Left lung (tissue), 10 donors: Measurements from ENCODE around the gene PCMT1. TPM values are rescaled to one million over a fixed set of nuclear protein-coding genes. Genes with fewer than 3 reads are reported as not detected.
"Not testable (repeated sequence)": the region's sequence is repeated elsewhere in the genome, so short reads cannot be mapped to it uniquely, and the experiment has no call there.

Source experiments
- ATAC-seq: fragments of 200-7000 bp; cut with Tn5 transposase; one replicate; pipeline ENCODE4 v1.9.1; 2020; ENCODE audit warnings: moderate library complexity
- DNase-seq, 4 donors: peaks; one replicate each; pipeline ENCODE4 v3.0.0-alpha.2; 2013 to 2020
- H3K27ac ChIP-seq, 2 donors: fragments of 200-600 bp; sonication (generic) in 1 of 2; one replicate each; pipeline versions ENCODE4 v1.5.0 to v1.8.0; 2020 to 2021
- H3K27me3 ChIP-seq, 2 donors: fragments of 200-600 bp; sonication (generic) in 1 of 2; one replicate each; pipeline versions ENCODE4 v1.5.0 to v1.8.0; 2020 to 2021
- H3K36me3 ChIP-seq, 2 donors: fragments of 200-600 bp; sonication (generic) in 1 of 2; one replicate each; pipeline versions ENCODE4 v1.5.0 to v1.8.0; 2020 to 2021
- H3K4me1 ChIP-seq, 2 donors: fragments of 200-600 bp; one replicate each; pipeline ENCODE4 v1.8.0; 2021
- H3K4me3 ChIP-seq, 2 donors: fragments of 200-600 bp; sonication (generic) in 1 of 2; one replicate each; pipeline versions ENCODE4 v1.5.0 to v1.8.0; 2020 to 2021; ENCODE audit warnings: mild to moderate bottlenecking in 1 of 2
- H3K9me3 ChIP-seq, 2 donors: fragments of 200-600 bp; sonication (generic) in 1 of 2; one replicate each; pipeline versions ENCODE4 v1.5.0 to v1.8.0; 2020 to 2021
- intact Hi-C, 2 donors: fragments of 100-400 bp; cut with DNase I; formaldehyde crosslinking; loops; one replicate each; pipeline versions ENCODE4 v1.11.2 to v1.14.2; 2022
- polyA plus RNA-seq, 6 donors: library from polyadenylated mRNA; unstranded; fragments of 120-200 nt; gene quantifications; one replicate each; pipeline ENCODE4 v1.2.1, GENCODE V29; 2013; ENCODE audit not compliant: insufficient read length in 6 of 6
- total RNA-seq, 2 donors: library from RNA; stranded (reverse); fragmentation: NEBNext Ultra II Directional; extraction: Animal tissue kit (Norgen Biotek cat#: 25700); gene quantifications; one replicate each; pipeline ENCODE4 v1.2.1, GENCODE V29; 2021
- TF ChIP-seq, protein P1 (sequence below), 2 donors: fragments of 200-600 bp; sonication (generic) in 1 of 2; IDR thresholded peaks; one replicate each; pipeline versions ENCODE4 v1.5.0 to v1.8.0; 2021; ENCODE audit warnings: antibody characterized with exemption in 2 of 2
- donor health status: DM: no; HTN: yes; CAD: no.
- donor health status: DM: no; HTN: no; CAD: no.

PCMT1 gene
- total and polyA plus RNA-seq, 8 donors: 61.8 to 87.4 (median 80.3) TPM

DNA sequence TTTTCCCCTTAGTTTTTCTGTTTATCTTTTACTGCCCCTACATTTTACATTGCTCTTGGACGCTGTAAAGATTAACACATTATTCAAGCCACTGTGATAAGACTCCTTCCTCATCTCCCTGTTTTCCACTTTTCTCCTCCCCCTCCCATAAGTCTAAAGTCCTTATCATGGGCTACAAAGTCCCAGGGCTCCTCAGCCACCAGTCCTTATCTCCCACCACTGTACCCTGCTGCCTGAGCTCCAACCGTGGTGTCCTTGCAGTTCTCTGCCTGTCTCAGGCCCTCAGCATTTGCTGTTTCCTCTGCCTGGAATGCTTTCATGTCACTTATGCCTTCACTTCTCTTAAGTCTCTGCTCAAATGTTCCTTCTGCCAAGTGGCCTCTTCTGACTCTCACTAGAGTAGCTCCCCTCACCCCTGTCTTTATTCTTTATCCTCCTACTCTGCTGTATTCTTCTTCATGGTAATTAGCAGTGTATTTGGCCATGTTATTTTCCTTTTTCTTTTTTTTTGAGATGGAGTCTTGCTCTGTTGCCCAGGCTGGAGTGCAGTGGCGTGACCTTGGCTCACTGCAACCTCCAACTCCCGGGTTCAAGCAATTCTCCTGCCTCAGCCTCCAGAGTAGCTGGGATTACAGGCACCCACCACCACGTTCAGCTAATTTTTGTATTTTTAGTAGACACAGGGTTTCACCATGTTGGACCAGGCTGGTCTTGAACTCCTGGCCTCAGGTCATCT lies 20.9 kb upstream of the PCMT1 start:
- intact Hi-C loops: no loop called here
- ATAC-seq (no peak), DNase-seq (no peak)
- Histone ChIP-seq H3K36me3 (peaks cover 0 to 78% of the 10 kb centered on the region in 2 donors), H3K4me1 (peaks cover 0 to 36% of the 10 kb centered on the region in 2 donors), H3K27me3 (no peaks in the 10 kb centered on the region), H3K9me3 (no peaks in the 10 kb centered on the region), H3K4me3 (no peak overlapping the region), H3K27ac (peak overlapping the region; percentile 20 to 88)
- TF ChIP-seq, protein P1, sequence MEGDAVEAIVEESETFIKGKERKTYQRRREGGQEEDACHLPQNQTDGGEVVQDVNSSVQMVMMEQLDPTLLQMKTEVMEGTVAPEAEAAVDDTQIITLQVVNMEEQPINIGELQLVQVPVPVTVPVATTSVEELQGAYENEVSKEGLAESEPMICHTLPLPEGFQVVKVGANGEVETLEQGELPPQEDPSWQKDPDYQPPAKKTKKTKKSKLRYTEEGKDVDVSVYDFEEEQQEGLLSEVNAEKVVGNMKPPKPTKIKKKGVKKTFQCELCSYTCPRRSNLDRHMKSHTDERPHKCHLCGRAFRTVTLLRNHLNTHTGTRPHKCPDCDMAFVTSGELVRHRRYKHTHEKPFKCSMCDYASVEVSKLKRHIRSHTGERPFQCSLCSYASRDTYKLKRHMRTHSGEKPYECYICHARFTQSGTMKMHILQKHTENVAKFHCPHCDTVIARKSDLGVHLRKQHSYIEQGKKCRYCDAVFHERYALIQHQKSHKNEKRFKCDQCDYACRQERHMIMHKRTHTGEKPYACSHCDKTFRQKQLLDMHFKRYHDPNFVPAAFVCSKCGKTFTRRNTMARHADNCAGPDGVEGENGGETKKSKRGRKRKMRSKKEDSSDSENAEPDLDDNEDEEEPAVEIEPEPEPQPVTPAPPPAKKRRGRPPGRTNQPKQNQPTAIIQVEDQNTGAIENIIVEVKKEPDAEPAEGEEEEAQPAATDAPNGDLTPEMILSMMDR (IDR thresholded peaks at IDR 0.05): no peak

DNA sequence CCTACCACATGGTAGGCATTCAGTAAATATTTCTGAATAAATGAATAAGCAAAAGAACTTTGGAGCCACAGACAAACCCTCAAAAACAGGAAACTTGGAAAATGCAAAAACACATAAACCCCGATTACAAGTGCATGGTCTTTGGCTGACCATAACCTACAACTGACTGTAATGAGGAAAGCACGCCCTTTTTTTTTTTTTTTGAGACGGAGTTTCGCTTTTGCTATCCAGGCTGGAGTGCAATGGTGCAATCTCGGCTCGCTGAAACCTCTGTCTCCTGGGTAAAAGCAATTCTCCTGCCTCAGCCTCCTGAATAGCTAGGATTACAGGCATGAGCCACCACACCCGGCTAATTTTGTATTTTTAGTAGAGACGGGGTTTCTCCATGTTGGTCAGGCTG lies 19.7 kb upstream of the PCMT1 start:
- DNase-seq (no peak), ATAC-seq (no peak)
- H3K4me1 ChIP-seq: peaks cover 0 to 34% of the 10 kb centered on the region in 2 donors
- no peaks in the 10 kb centered on the region for H3K27me3 ChIP-seq
- H3K27ac ChIP-seq: peak overlapping the region in 1 of 2 donors; percentile 88
- intact Hi-C loops: no loop called here
- TF ChIP-seq, protein P1 (IDR thresholded peaks at IDR 0.05): no peak
- H3K36me3 ChIP-seq: peaks cover 0 to 90% of the 10 kb centered on the region in 2 donors
- no peaks in the 10 kb centered on the region for H3K9me3 ChIP-seq
- H3K4me3 ChIP-seq: no peak overlapping the region

DNA sequence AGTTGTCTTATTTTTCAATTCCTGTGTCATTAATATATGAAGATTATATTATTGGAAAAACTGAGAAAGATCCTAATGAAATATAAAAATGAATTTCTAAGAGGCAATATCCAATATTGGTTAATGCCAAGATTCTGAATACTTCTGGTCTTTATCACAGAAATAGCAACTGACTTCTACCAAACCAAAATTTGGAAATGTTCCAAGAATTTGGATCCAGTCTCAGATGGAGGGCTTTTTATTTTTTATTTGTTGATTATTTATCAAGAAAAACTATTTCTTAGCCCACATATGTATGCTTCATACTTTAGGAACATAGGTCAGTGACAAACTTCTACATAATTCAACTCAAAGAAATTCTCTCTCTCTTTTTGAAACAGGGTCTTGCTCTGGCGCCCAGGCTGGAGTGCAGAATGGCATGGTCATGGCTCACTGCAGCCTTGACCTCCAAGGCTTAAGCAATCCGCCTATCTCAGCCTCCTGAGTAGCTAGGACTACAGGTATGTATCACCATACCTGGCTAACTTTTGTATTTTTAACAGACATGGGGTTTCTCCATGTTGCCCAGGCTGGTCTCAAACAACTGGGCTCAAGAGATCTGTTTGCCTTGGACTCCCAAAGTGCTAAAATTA lies 16.3 kb upstream of the PCMT1 start:
- no peak overlapping the region for H3K4me3 ChIP-seq
- no peak overlapping the region for H3K27ac ChIP-seq
- no peak for ATAC-seq
- H3K27me3 ChIP-seq: no peaks in the 10 kb centered on the region
- no peaks in the 10 kb centered on the region for H3K9me3 ChIP-seq
- peaks cover 0 to 25% of the 10 kb centered on the region in 2 donors for H3K4me1 ChIP-seq
- peaks cover 0 to 96% of the 10 kb centered on the region in 2 donors for H3K36me3 ChIP-seq
- intact Hi-C loops: no loop called here
- no peak for DNase-seq
- TF ChIP-seq, protein P1 (IDR thresholded peaks at IDR 0.05): no peak

DNA sequence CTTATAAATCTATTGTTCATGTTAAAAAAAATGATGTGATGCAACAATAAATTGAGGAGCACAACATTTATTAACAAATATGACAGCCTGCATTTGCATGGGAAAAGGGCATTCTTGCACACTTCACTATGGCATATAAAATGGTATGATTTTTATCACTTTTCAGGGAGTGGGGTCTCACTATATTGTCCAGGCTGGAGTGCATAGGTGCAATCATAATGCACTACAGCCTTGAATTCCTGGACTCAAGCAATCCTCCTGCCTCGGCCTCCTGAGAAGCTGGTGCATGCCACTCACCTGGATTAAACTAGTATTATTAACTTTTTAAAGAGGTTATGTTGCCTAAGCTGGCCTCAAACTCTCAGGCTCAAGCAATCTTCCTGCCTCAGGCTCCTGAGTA lies 14.6 kb upstream of the PCMT1 start:
- DNase-seq: no peak
- Histone ChIP-seq H3K9me3 (no peaks in the 10 kb centered on the region), H3K36me3 (peaks cover 0 to 96% of the 10 kb centered on the region in 2 donors), H3K27me3 (no peaks in the 10 kb centered on the region), H3K4me1 (peaks cover 0 to 9% of the 10 kb centered on the region in 2 donors), H3K4me3 (no peak overlapping the region), H3K27ac (no peak overlapping the region)
- intact Hi-C loops: no loop called here
- TF ChIP-seq, protein P1 (IDR thresholded peaks at IDR 0.05): no peak
- ATAC-seq: no peak

DNA sequence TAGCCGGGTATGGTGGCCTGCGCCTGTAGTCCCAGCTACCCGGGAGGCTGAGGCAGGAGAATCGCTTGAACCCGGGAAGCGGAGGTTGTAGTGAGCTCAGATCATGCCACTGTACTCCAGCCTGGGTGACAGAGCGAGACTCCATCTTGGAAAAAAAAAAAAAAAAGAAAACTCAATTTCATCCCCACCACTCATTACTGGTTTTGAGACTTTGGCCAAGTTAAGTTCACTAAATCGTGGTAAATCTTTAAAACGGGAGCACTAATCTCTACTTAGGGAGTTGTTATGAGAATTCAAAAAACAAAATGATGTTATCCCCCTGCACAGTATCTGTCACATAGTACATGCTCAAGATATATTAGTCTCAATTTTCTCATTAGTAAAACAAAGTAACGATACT lies 4.3 kb upstream of the PCMT1 start:
- Histone ChIP-seq H3K36me3 (peaks cover 4 to 32% of the 10 kb centered on the region in 2 donors), H3K4me1 (peaks cover 5 to 26% of the 10 kb centered on the region in 2 donors), H3K4me3 (peak overlapping the region in 1 of 2 donors; percentile 81)
- DNase-seq, intact Hi-C loops, H3K27ac ChIP-seq, H3K27me3 ChIP-seq, H3K9me3 ChIP-seq, ATAC-seq: not testable (repeated sequence)
